Retinal pigment epithelial cell (primary cell): ENCODE results near the gene DRC7.

Source experiments
- DNase-seq: peaks from one replicate; pipeline ENCODE4 v3.0.0-alpha.2; 2010; ENCODE audit warnings: low read depth
- H3K4me3 ChIP-seq: 2 replicates; pipeline ENCODE4 v1.5.1; 2011; ENCODE audit warnings: mild to moderate bottlenecking, low read length, control low read depth, moderate library complexity
- TF ChIP-seq, protein P1 (sequence below): conservative IDR thresholded peaks from 2 replicates; pipeline ENCODE4 v1.5.1; 2011; ENCODE audit warnings: low read depth, low read length, control low read depth, inconsistent platforms

Gene DRC7

DNA sequence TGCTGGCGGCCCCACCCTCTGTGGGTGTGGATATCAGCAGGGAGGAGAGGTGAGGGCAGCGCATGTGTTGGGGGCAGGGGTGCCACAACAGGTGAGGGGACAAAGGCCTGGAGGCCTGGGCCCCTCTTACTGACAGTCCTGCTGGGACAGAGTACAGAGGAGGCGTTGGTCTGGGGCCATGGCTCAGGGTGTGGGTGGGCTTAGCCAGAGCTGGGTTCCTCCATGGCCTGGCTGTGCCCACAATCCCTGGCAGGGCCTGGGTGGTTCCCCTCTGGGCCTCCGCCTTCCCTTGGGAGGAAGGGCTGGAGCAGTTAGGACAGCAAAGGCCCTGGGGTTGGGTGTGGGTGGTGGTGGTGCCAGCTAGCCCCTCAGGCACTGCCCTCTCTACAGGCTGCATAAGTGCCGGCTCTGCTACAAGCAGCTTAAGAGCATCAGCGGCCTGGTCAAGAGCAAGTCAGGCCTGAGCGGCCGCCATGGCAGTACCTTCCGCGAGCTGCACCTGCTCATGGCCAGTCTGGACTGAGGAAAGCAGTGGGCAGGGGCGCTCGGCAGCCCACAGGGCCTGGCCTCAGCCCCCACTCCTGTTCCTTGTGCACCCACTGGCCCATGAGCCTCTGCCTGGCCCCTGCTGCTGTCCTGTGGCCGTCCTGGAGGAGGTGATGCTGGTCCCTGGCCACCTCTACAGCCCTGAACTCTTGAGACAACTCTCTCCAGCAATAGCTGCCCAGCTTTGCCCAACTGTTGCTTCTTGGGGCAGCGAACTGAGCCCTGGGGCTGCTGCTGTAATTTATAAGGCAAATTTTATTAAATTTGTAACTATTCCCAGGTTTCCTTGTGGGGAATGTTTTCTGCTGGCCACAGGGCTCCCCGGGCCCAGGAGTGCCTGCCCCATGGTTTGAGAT lies 62.1 kb downstream of the DRC7 start:
- TF ChIP-seq, protein P1, sequence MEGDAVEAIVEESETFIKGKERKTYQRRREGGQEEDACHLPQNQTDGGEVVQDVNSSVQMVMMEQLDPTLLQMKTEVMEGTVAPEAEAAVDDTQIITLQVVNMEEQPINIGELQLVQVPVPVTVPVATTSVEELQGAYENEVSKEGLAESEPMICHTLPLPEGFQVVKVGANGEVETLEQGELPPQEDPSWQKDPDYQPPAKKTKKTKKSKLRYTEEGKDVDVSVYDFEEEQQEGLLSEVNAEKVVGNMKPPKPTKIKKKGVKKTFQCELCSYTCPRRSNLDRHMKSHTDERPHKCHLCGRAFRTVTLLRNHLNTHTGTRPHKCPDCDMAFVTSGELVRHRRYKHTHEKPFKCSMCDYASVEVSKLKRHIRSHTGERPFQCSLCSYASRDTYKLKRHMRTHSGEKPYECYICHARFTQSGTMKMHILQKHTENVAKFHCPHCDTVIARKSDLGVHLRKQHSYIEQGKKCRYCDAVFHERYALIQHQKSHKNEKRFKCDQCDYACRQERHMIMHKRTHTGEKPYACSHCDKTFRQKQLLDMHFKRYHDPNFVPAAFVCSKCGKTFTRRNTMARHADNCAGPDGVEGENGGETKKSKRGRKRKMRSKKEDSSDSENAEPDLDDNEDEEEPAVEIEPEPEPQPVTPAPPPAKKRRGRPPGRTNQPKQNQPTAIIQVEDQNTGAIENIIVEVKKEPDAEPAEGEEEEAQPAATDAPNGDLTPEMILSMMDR: no peak
- H3K4me3 ChIP-seq: no peak overlapping the region
- DNase-seq: no peak

DNA sequence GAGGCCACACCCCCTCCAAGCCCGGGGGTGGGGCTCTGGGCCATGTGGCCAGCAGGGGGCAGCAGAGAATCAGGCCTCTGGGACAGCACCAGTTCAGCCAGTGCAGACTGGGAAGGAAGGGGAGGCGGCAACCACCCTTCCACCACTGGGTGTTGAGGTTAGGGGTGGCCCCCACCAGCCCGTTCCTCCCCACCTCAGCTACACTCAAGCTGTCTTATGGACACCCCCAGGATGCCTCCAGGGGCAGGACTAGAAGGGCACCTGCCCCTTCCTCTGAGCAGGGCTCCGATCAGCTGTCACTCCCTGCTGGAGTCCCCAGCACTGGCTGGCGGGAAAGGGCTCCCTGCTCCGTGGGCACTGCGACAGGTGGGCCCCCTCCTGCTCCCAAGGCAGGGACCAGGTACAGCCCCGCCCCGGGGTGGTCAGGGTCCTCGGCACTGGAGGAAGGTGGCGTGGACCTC lies 62.8 kb downstream of the DRC7 start:
- TF ChIP-seq, protein P1: peak; percentile 96
- no peak overlapping the region for H3K4me3 ChIP-seq
- no peak for DNase-seq

DNA sequence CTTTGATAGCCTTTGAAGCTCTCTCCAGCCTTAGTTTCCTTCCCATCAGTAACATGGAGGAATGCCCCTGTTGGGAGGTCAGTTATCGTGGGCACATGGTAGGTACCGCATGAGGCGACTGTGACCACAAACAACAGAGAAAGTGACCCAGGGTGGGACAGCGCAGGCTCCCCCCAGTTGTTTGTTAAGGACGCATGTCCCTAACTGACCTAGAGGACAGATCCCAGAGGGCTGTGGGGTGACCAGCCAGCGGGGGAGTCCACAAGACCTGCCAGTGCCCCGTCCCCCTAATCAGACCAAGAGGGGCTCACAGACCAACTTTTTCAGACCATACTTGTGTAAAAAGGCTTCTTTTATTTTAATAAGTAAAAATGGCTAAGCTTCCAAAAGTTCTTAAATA lies 63.3 kb downstream of the DRC7 start:
- H3K4me3 ChIP-seq: no peak overlapping the region
- TF ChIP-seq, protein P1: no peak
- DNase-seq: no peak

DNA sequence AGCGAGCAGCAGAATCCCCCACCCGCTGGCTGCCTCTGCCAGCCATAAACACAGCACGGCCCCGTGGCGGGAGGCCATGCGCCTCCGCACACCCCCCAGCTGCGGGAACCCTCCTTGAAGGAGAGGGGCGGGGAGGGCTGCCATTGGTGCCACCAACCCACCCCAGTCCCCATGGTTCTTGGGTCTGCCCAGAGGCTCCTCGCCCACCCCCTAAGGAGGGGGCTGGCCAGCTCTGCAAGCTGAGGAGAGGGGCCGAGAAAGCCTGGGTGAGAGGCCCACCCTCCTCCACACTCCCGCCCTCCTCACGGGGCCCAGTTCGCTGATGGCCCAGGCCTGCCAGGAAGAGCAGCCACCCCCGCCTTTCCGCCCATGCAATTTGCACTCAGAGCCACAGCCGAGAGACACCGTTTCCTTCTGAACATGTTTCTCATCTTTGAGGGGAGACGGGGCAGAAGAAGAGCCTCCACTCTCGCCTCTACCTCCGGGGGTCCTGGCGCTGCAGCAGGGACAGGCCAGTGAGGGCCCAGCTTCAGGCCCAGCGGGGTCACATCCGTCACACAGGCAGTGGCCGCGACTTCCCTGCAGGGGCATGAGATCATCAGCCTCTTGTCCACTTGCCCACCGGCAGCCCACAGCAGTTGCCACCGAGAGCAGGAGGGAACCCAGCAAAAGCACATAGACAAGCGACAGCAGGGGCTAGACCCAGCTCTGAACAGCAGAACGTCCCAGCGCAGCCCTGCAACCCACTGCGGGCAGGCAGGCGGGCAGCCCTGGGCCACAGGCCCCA lies 63.9 kb downstream of the DRC7 start:
- H3K4me3 ChIP-seq: no peak overlapping the region
- no peak for DNase-seq
- TF ChIP-seq, protein P1: no peak

DNA sequence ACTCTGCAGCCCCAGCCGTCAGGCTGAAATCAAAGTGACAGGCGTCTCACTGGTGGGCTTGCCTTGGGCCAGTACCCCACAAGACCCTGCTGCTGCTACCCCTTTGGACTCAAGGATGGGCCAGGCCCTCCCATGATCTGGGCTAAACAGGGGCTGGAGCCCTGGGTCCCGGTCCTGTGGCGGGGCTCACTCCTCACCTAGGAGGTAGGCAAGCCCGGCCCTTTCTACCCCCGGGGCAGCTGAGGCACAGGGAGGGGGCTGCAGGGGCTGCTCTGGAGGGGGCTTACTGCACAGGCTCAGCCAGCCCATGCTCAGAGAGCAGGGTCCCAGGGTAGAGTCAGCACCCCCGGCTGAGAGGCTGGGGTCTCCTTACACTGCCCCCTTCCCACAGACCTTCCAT lies 64.5 kb downstream of the DRC7 start:
- H3K4me3 ChIP-seq: no peak overlapping the region
- no peak for DNase-seq
- TF ChIP-seq, protein P1: no peak

DNA sequence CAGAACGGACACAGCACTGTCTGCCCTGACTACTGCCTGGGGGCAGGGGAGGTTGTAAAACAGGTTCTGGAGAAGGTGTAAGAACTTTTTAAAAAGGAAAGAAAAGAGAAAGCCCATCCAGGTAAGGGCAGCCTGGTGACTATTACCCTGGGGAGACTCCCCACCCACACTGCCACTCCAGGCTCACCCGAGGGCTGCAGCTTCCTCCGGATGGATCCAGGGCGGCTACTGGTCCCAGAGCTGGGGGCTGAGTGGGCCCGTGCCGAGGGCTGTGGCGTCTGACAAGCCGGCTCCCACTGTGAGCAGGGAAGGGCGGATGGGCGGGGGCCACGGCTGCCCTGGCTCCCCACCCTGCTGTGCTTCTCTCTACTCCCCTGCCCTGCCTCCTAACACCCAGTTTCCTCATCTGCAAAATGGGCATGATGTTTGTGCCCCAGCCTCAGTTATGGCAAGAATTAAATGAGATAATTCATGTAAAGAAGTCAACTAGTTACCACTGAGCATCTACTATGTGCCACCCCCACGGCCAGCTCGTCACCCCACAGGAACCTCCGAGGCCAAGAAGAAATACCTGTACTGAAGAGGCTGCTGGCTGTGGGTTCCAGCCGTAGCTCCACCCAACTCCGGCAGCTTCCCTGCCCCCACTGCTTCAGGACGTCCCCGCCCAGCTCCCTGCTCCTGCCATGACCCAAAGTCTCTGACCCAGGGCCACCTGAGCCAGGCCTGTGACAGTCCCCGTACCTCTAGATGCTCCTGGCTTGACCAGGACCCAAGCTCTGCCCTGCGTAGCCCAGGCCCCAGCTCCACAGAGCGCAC lies 65.1 kb downstream of the DRC7 start:
- DNase-seq: no peak
- H3K4me3 ChIP-seq: no peak overlapping the region
- TF ChIP-seq, protein P1: no peak
